Left ventricle myocardium superior (tissue), 1 donor: ENCODE measurements around the gene LDAF1. TPM values are rescaled to one million over a fixed set of nuclear protein-coding genes. Genes with fewer than 3 reads are reported as not detected.
"Not testable (repeated sequence)": the region's sequence is repeated elsewhere in the genome, so short reads cannot be mapped to it uniquely, and the experiment has no call there.

Source experiments
- ATAC-seq: fragments of 200-7000 bp; cut with Tn5 transposase; one replicate; pipeline ENCODE4 v1.9.1; 2020; ENCODE audit warnings: mild to moderate bottlenecking, moderate library complexity
- DNase-seq: peaks from one replicate; pipeline ENCODE4 v3.0.0-alpha.2; 2020
- intact Hi-C: fragments of 100-400 bp; cut with micrococcal nuclease; formaldehyde crosslinking; loops from one replicate; pipeline ENCODE4 v1.11.0; 2022
- total RNA-seq: library from RNA; stranded (reverse); fragmentation: NEBNext Ultra II Directional; extraction: Animal tissue kit (Norgen Biotek cat#: 25700); gene quantifications from one replicate; pipeline ENCODE4 v1.2.1, GENCODE V29; 2021
- donor health status: DM: no; HTN: yes; CAD: no; lungs with severe emphysema.

LDAF1 gene
- total RNA-seq, 1 donor from 2014 or later, result 143 TPM

- no peak for ATAC-seq
- no peak for DNase-seq
- intact Hi-C loops, result no loop called here
Measured at GRCh38 chr16:21186326-21186691, 27.8 kb downstream of the LDAF1 start.

- DNase-seq (no peak), ATAC-seq (no peak)
- intact Hi-C loops, result no loop called here
Measured at GRCh38 chr16:21189311-21189710, 30.8 kb downstream of the LDAF1 start.

GRCh38 chr16:21190013-21190412, 31.5 kb downstream of the LDAF1 start:
- intact Hi-C loops, result no loop called here
- DNase-seq (no peak), ATAC-seq (no peak)

- DNase-seq, result no peak
- no peak for ATAC-seq
- intact Hi-C loops, result no loop called here
Measured at GRCh38 chr16:21190599-21190998, 32.1 kb downstream of the LDAF1 start.

GRCh38 chr16:21192991-21193390, 34.5 kb downstream of the LDAF1 start:
- ATAC-seq (no peak), DNase-seq (no peak)
- intact Hi-C loops, result no loop called here

- intact Hi-C loops, result loop anchor here (5.0 kb wide), 1 partner anchor 102 kb away; no protein-coding TSS in a partner anchor
- no peak for ATAC-seq
Measured at GRCh38 chr16:21194771-21195301, 36.4 kb downstream of the LDAF1 start.

GRCh38 chr16:21195330-21195729, 36.9 kb downstream of the LDAF1 start:
- not testable (repeated sequence) for ATAC-seq, DNase-seq
- intact Hi-C loops, result loop anchor here (5.0 kb wide), 1 partner anchor 102 kb away; no protein-coding TSS in a partner anchor

More at GRCh38 chr16:21194771-21195301, 36.4 kb downstream of the LDAF1 start:
- DNase-seq, result no peak

GRCh38 chr16:21197112-21197511, 38.6 kb downstream of the LDAF1 start:
- DNase-seq, result no peak
- intact Hi-C loops, result loop anchor here (5.0 kb wide), 1 partner anchor 100 kb away; no protein-coding TSS in a partner anchor

GRCh38 chr16:21197621-21198020, 39.1 kb downstream of the LDAF1 start:
- DNase-seq (no peak), ATAC-seq (no peak)
- intact Hi-C loops, result loop anchor here (5.0 kb wide), 1 partner anchor 100 kb away; no protein-coding TSS in a partner anchor

More at GRCh38 chr16:21197112-21197511, 38.6 kb downstream of the LDAF1 start:
- ATAC-seq, result no peak

GRCh38 chr16:21199607-21200218, 41.2 kb downstream of the LDAF1 start:
- intact Hi-C loops, result loop anchor here (5.0 kb wide), 1 partner anchor 98 kb away; no protein-coding TSS in a partner anchor
- DNase-seq, result no peak
- no peak for ATAC-seq

- no peak for ATAC-seq
- no peak for DNase-seq
- intact Hi-C loops, result no loop called here
Measured at GRCh38 chr16:21203155-21203797, 44.8 kb downstream of the LDAF1 start.

GRCh38 chr16:21205303-21205702, 46.8 kb downstream of the LDAF1 start:
- intact Hi-C loops, result no loop called here
- no peak for ATAC-seq

GRCh38 chr16:21206550-21206949, 48.1 kb downstream of the LDAF1 start:
- intact Hi-C loops, result no loop called here
- no peak for ATAC-seq
- DNase-seq, result no peak

More at GRCh38 chr16:21205303-21205702, 46.8 kb downstream of the LDAF1 start:
- no peak for DNase-seq

GRCh38 chr16:21208446-21209230, 50.2 kb downstream of the LDAF1 start:
- intact Hi-C loops, result no loop called here
- DNase-seq, result no peak
- no peak for ATAC-seq

GRCh38 chr16:21211486-21211885, 53.0 kb downstream of the LDAF1 start, which contains the start of gene ZP2:
ZP2 (minus strand) TSS chr16:21211574; CDS start chr16:21211547, 27 bp downstream.
- intact Hi-C loops, result no loop called here
- DNase-seq (no peak), ATAC-seq (no peak)

- no peak for DNase-seq
- ATAC-seq, result no peak
- intact Hi-C loops, result no loop called here
Measured at GRCh38 chr16:21214086-21214485, 55.6 kb downstream of the LDAF1 start.

GRCh38 chr16:21217121-21217520, 58.6 kb downstream of the LDAF1 start:
- intact Hi-C loops, result no loop called here
- ATAC-seq, result no peak
- no peak for DNase-seq

- DNase-seq (no peak), ATAC-seq (no peak)
- intact Hi-C loops, result no loop called here
Measured at GRCh38 chr16:21218153-21218552, 59.7 kb downstream of the LDAF1 start.

GRCh38 chr16:21219551-21219950, 61.1 kb downstream of the LDAF1 start:
- DNase-seq (no peak), ATAC-seq (no peak)
- intact Hi-C loops, result no loop called here
